Cardiac fibroblast (primary cell): ENCODE data around the gene ARMC7.

Source experiments
- DNase-seq, 2 donors: peaks; one replicate each; pipeline versions ENCODE4 v3.0.0 to v3.0.0-alpha.2; 2010; ENCODE audit warnings: low read depth in 2 of 2
- H3K4me3 ChIP-seq, 2 donors: replicated peaks in 1 of 2; 1 replicate in 1 of 2; 2 replicates in 1 of 2; pipeline ENCODE4 v1.5.1; 2011; ENCODE audit warnings: low read depth in 2 of 2, low read length in 2 of 2, mild to moderate bottlenecking in 2 of 2, moderate library complexity in 1 of 2
- TF ChIP-seq, protein P1 (sequence below): IDR thresholded peaks from one replicate; pipeline ENCODE4 v1.5.1; 2011; ENCODE audit warnings: low read depth, mild to moderate bottlenecking, low read length, inconsistent platforms

The ARMC7 gene

GRCh38 chr17:75079023-75079373, 30.8 kb upstream of the ARMC7 start:
- no peak for DNase-seq
- TF ChIP-seq, protein P1, sequence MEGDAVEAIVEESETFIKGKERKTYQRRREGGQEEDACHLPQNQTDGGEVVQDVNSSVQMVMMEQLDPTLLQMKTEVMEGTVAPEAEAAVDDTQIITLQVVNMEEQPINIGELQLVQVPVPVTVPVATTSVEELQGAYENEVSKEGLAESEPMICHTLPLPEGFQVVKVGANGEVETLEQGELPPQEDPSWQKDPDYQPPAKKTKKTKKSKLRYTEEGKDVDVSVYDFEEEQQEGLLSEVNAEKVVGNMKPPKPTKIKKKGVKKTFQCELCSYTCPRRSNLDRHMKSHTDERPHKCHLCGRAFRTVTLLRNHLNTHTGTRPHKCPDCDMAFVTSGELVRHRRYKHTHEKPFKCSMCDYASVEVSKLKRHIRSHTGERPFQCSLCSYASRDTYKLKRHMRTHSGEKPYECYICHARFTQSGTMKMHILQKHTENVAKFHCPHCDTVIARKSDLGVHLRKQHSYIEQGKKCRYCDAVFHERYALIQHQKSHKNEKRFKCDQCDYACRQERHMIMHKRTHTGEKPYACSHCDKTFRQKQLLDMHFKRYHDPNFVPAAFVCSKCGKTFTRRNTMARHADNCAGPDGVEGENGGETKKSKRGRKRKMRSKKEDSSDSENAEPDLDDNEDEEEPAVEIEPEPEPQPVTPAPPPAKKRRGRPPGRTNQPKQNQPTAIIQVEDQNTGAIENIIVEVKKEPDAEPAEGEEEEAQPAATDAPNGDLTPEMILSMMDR: no peak
- H3K4me3 ChIP-seq: no peak overlapping the region

DNA sequence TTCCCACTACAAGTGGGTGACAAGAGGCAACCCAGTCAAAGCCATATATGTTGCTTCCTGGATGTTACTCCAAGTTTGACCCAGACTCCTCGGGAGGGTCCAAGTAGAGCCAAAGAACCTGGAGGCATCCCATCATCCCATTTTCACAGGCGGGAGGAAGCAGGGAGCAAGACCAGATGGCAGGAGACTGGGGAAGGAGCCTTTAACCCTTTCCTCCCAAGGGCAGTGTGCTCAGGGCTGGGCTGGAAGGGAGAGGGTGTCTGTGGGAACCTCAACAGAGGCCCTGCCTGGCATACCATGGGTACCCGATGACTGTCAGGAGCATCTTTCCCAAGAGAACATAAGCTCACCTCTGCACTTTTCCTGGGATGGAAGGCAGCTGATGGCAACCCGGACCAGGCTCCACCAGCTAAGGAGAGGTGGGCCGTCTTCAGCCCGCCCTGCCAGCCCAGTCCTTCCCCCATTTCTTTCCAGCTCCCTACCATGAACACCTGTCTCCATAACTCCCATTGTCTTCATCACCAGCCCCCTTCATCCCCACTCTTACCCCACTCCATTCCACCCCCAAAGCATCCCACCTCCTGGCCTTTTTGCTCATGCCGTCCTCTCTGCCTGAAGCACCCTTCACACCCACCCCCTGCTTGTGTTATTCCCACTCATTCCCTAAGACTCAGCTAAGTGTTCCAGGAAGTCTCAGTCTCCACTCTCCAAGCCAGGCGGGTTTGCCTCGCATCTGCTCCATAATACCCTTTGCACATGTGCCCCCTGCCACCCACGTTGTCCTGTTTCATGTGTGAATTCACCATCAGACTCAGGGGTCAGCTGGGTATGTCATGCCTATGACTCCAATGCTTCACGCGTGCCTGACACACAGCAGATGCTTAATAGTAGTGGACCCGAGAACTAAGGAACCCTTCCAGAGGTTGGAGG, 27.9 kb upstream of the ARMC7 start:
- no peak overlapping the region for H3K4me3 ChIP-seq
- DNase-seq: no peak
- TF ChIP-seq, protein P1: no peak

GRCh38 chr17:75082683-75083082, 27.1 kb upstream of the ARMC7 start:
- TF ChIP-seq, protein P1: no peak
- no peak overlapping the region for H3K4me3 ChIP-seq
- no peak for DNase-seq

DNA sequence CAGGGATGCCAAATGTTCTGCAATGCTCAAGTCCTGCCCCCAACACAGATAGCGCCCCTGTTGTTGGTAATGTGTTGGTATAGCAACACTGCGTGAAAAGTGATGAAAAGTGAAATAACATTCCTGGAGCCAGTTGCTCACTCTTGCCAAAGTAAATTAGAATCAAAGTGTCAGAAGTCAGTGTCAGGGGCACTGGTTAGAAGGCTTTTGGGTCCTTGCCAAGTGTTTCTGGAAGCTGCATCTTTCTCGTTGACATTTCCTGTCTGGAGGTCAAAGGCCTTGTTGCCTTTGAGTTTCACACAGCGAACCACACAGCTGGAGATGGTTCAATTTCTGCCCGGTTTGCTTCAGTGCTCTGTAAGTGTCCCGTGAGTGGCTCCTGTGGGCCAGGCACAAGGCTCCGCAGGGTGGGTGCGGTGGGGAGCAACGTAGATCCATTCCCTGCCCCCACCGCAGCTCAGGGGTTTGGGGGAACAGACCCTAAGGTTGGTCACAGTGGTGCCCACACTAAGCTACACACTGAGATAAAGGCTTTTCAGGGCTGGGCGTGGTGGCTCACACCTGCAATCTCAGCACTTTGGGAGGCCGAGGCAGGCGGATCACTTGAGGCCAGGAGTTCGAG, 25.6 kb upstream of the ARMC7 start:
- H3K4me3 ChIP-seq: no peak overlapping the region
- DNase-seq: peak; percentile 32 to 83
- TF ChIP-seq, protein P1: no peak

DNA sequence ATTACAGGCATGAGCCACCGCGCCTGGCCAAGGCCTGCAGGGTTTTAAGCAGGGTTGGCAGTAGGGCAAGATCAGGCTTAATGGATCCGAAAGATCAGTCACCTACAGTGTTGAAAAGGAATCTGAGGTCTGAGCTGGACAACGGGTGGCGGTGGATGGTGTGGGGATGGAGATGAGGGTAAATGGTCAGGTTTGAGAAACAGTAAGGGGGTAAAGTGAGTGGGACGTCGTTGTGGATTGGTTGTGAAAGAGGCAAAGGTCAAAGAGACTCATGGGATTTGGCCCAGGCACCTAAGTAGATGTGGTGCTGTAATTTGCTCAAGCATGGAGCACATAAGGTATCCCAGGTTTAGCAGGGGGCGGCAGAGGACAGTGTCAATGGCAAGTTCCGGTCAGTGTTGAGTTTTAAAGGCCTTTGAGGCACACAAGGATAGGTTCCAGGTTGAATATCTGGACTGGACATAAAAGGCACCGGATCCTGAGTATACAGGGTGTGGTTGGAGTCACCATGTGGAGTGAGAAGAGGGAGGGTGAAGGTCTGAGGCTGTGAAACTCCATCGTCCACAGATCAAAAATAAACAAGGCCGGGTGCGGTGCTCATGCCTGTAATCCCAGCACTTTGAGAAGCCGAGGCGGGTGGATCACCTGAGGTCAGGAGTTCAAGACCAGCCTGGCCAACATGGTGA, 23.1 kb upstream of the ARMC7 start:
- H3K4me3 ChIP-seq: no peak overlapping the region
- TF ChIP-seq, protein P1: no peak
- DNase-seq: no peak

GRCh38 chr17:75087182-75087557, 22.6 kb upstream of the ARMC7 start:
- H3K4me3 ChIP-seq: peak overlapping the region; percentile 33 to 51
- no peak for DNase-seq
- TF ChIP-seq, protein P1: no peak
